ENCODE measurements around the gene RDH13.
"Not testable (repeated sequence)": the region's sequence is repeated elsewhere in the genome, so short reads cannot be mapped to it uniquely, and the experiment has no call there.

Gene RDH13

GRCh38 chr19:55075371-55075998, 12.5 kb upstream of the RDH13 start, which contains the start of gene EPS8L1:
EPS8L1 (plus strand) TSS chr19:55075869; CDS start chr19:55076445, 576 bp downstream.
- Histone ChIP-seq H3K4me1 (ENCODE audit: control insufficient read depth, insufficient read depth, low read length) (peaks cover 6% of the 10 kb centered on the region), H3K9me3 (ENCODE audit: control insufficient read depth, insufficient read depth, low read length) (no peaks in the 10 kb centered on the region), H3K36me3 (ENCODE audit: control insufficient read depth, insufficient read depth, low read length) (no peaks in the 10 kb centered on the region), H3K27ac (ENCODE audit: low read length) (no peak within 1 kb of the TSS), H3K4me3 (ENCODE audit: low read length) (no peak within 1 kb of the TSS), H3K27me3 (ENCODE audit: control insufficient read depth, insufficient read depth, low read length) (no peaks in the 10 kb centered on the region)
- no CpG with 5 or more reads among the region's 18 CpGs for WGBS (ENCODE audit: insufficient coverage, insufficient read length)
- DNase-seq (ENCODE audit: low read depth, low spot score) = no peak

- peaks cover 6% of the 10 kb centered on the region for H3K27me3 ChIP-seq (ENCODE audit: control insufficient read depth, insufficient read depth, low read length)
These were observed 9.0 kb upstream of the RDH13 start for GRCh38 chr19:55071913-55072312.

GRCh38 chr19:55071129-55071502, 8.2 kb upstream of the RDH13 start:
- H3K27me3 ChIP-seq (ENCODE audit: control insufficient read depth, insufficient read depth, low read length) = peaks cover 6% of the 10 kb centered on the region
- no peaks in the 10 kb centered on the region for H3K9me3 ChIP-seq (ENCODE audit: control insufficient read depth, insufficient read depth, low read length)
- H3K4me1 ChIP-seq (ENCODE audit: control insufficient read depth, insufficient read depth, low read length) = peaks cover 2% of the 10 kb centered on the region; the same call in 1 of the 2 replicates
- no peak overlapping the region for H3K4me3 ChIP-seq (ENCODE audit: low read length)
- WGBS (ENCODE audit: insufficient coverage, insufficient read length) = no CpG with 5 or more reads among the region's 8 CpGs
- H3K27ac ChIP-seq (ENCODE audit: low read length) = no peak overlapping the region
- DNase-seq (ENCODE audit: low read depth, low spot score) = no peak
- H3K36me3 ChIP-seq (ENCODE audit: control insufficient read depth, insufficient read depth, low read length) = no peaks in the 10 kb centered on the region

More at GRCh38 chr19:55071913-55072312, 9.0 kb upstream of the RDH13 start:
- Histone ChIP-seq H3K4me1 (ENCODE audit: control insufficient read depth, insufficient read depth, low read length) (peaks cover 5% of the 10 kb centered on the region; the same call in 1 of the 2 replicates), H3K36me3 (ENCODE audit: control insufficient read depth, insufficient read depth, low read length) (no peaks in the 10 kb centered on the region), H3K9me3 (ENCODE audit: control insufficient read depth, insufficient read depth, low read length) (no peaks in the 10 kb centered on the region), H3K4me3 (ENCODE audit: low read length) (no peak overlapping the region), H3K27ac (ENCODE audit: low read length) (no peak overlapping the region)
- DNase-seq (ENCODE audit: low read depth, low spot score) = no peak
- WGBS (ENCODE audit: insufficient coverage, insufficient read length) = no CpG with 5 or more reads among the region's 8 CpGs

GRCh38 chr19:55070466-55071128, 7.6 kb upstream of the RDH13 start:
- H3K4me3 ChIP-seq (ENCODE audit: low read length) = no peak overlapping the region
- H3K27me3 ChIP-seq (ENCODE audit: control insufficient read depth, insufficient read depth, low read length) = peaks cover 6% of the 10 kb centered on the region
- H3K36me3 ChIP-seq (ENCODE audit: control insufficient read depth, insufficient read depth, low read length) = no peaks in the 10 kb centered on the region
- no peaks in the 10 kb centered on the region for H3K9me3 ChIP-seq (ENCODE audit: control insufficient read depth, insufficient read depth, low read length)
- H3K4me1 ChIP-seq (ENCODE audit: control insufficient read depth, insufficient read depth, low read length) = peaks cover 2% of the 10 kb centered on the region; the same call in 1 of the 2 replicates
- WGBS (ENCODE audit: insufficient coverage, insufficient read length) = no CpG with 5 or more reads among the region's 10 CpGs
- no peak for DNase-seq (ENCODE audit: low read depth, low spot score)
- no peak overlapping the region for H3K27ac ChIP-seq (ENCODE audit: low read length)

GRCh38 chr19:55069865-55070197, 6.9 kb upstream of the RDH13 start:
- H3K36me3 ChIP-seq (ENCODE audit: control insufficient read depth, insufficient read depth, low read length) = no peaks in the 10 kb centered on the region
- H3K9me3 ChIP-seq (ENCODE audit: control insufficient read depth, insufficient read depth, low read length) = no peaks in the 10 kb centered on the region
- no peak overlapping the region for H3K4me3 ChIP-seq (ENCODE audit: low read length)
- peaks cover 6% of the 10 kb centered on the region for H3K27me3 ChIP-seq (ENCODE audit: control insufficient read depth, insufficient read depth, low read length)
- DNase-seq (ENCODE audit: low read depth, low spot score) = no peak
- H3K27ac ChIP-seq (ENCODE audit: low read length) = no peak overlapping the region
- WGBS (ENCODE audit: insufficient coverage, insufficient read length) = no CpG with 5 or more reads among the region's 2 CpGs
- H3K4me1 ChIP-seq (ENCODE audit: control insufficient read depth, insufficient read depth, low read length) = no peaks in the 10 kb centered on the region

GRCh38 chr19:55068950-55069864, 6.3 kb upstream of the RDH13 start:
- Histone ChIP-seq H3K36me3 (ENCODE audit: control insufficient read depth, insufficient read depth, low read length) (no peaks in the 10 kb centered on the region), H3K9me3 (ENCODE audit: control insufficient read depth, insufficient read depth, low read length) (no peaks in the 10 kb centered on the region), H3K27ac (ENCODE audit: low read length) (no peak overlapping the region), H3K4me3 (ENCODE audit: low read length) (peak overlapping the region; percentile 27; the same call in 1 of the 2 replicates), H3K4me1 (ENCODE audit: control insufficient read depth, insufficient read depth, low read length) (no peaks in the 10 kb centered on the region), H3K27me3 (ENCODE audit: control insufficient read depth, insufficient read depth, low read length) (peaks cover 6% of the 10 kb centered on the region)
- no CpG with 5 or more reads among the region's 30 CpGs for WGBS (ENCODE audit: insufficient coverage, insufficient read length)
- DNase-seq (ENCODE audit: low read depth, low spot score) = no peak

GRCh38 chr19:55067869-55068268, 4.9 kb upstream of the RDH13 start:
- H3K9me3 ChIP-seq (ENCODE audit: control insufficient read depth, insufficient read depth, low read length) = no peaks in the 10 kb centered on the region
- no peaks in the 10 kb centered on the region for H3K4me1 ChIP-seq (ENCODE audit: control insufficient read depth, insufficient read depth, low read length)
- H3K27me3 ChIP-seq (ENCODE audit: control insufficient read depth, insufficient read depth, low read length) = peaks cover 6% of the 10 kb centered on the region
- no peaks in the 10 kb centered on the region for H3K36me3 ChIP-seq (ENCODE audit: control insufficient read depth, insufficient read depth, low read length)
- no peak overlapping the region for H3K4me3 ChIP-seq (ENCODE audit: low read length)
- DNase-seq (ENCODE audit: low read depth, low spot score) = no peak
- no peak overlapping the region for H3K27ac ChIP-seq (ENCODE audit: low read length)
- WGBS (ENCODE audit: insufficient coverage, insufficient read length) = no CpG with 5 or more reads among the region's 3 CpGs

- H3K4me1 ChIP-seq (ENCODE audit: control insufficient read depth, insufficient read depth, low read length) = no peaks in the 10 kb centered on the region
- H3K27ac ChIP-seq (ENCODE audit: low read length) = no peak overlapping the region
- DNase-seq (ENCODE audit: low read depth, low spot score) = no peak
- H3K9me3 ChIP-seq (ENCODE audit: control insufficient read depth, insufficient read depth, low read length) = no peaks in the 10 kb centered on the region
- H3K36me3 ChIP-seq (ENCODE audit: control insufficient read depth, insufficient read depth, low read length) = no peaks in the 10 kb centered on the region
- no CpG with 5 or more reads among the region's 2 CpGs for WGBS (ENCODE audit: insufficient coverage, insufficient read length)
- peaks cover 6% of the 10 kb centered on the region for H3K27me3 ChIP-seq (ENCODE audit: control insufficient read depth, insufficient read depth, low read length)
- H3K4me3 ChIP-seq (ENCODE audit: low read length) = no peak overlapping the region
These were observed 3.3 kb upstream of the RDH13 start for GRCh38 chr19:55066107-55066709.

GRCh38 chr19:55065516-55065915, 2.6 kb upstream of the RDH13 start:
- not testable (repeated sequence) for H3K27ac ChIP-seq (ENCODE audit: low read length); H3K4me1 ChIP-seq (ENCODE audit: control insufficient read depth, insufficient read depth, low read length); H3K27me3 ChIP-seq (ENCODE audit: control insufficient read depth, insufficient read depth, low read length); DNase-seq (ENCODE audit: low read depth, low spot score); H3K36me3 ChIP-seq (ENCODE audit: control insufficient read depth, insufficient read depth, low read length); H3K4me3 ChIP-seq (ENCODE audit: low read length); H3K9me3 ChIP-seq (ENCODE audit: control insufficient read depth, insufficient read depth, low read length)
- WGBS (ENCODE audit: insufficient coverage, insufficient read length) = no CpG with 5 or more reads among the region's 9 CpGs

- Histone ChIP-seq H3K27me3 (ENCODE audit: control insufficient read depth, insufficient read depth, low read length) (peaks cover 6% of the 10 kb centered on the region), H3K9me3 (ENCODE audit: control insufficient read depth, insufficient read depth, low read length) (no peaks in the 10 kb centered on the region), H3K4me1 (ENCODE audit: control insufficient read depth, insufficient read depth, low read length) (no peaks in the 10 kb centered on the region), H3K36me3 (ENCODE audit: control insufficient read depth, insufficient read depth, low read length) (no peaks in the 10 kb centered on the region; the same call in 1 of the 2 replicates), H3K27ac (ENCODE audit: low read length) (no peak overlapping the region), H3K4me3 (ENCODE audit: low read length) (no peak overlapping the region)
- no CpG with 5 or more reads among the region's 3 CpGs for WGBS (ENCODE audit: insufficient coverage, insufficient read length)
- no peak for DNase-seq (ENCODE audit: low read depth, low spot score)
These were observed 520 bp upstream of the RDH13 start for GRCh38 chr19:55063492-55063843.

Data from iPS DF 6.9 (cell line).